NCI-H2081 (cell line): ENCODE measurements around the gene SIMC1.
"Not testable (repeated sequence)": the region's sequence is repeated elsewhere in the genome, so short reads cannot be mapped to it uniquely, and the experiment has no call there.

Experiments used
- DNase-seq, 2 experiments: peaks; one replicate each; lab custom pipeline; 2025; lab: John Stamatoyannopoulos, UW

SIMC1 gene

DNA sequence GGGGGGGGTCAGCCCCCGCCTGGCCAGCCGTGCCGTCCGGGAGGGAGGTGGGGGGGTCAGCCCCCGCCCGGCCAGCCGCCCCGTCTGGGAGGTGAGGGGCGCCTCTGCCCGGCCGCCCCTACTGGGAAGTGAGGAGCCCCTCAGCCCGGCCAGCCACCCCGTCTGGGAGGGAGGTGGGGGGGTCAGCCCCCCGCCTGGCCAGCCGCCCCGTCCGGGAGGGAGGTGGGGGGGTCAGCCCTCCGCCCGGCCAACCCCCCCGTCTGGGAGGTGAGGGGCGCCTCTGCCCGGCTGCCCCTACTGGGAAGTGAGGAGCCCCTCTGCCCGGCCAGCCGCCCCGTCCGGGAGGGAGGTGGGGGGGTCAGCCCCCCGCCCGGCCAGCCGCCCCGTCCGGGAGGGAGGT lies 67.1 kb downstream of the SIMC1 start:
- not testable (repeated sequence) for DNase-seq

DNA sequence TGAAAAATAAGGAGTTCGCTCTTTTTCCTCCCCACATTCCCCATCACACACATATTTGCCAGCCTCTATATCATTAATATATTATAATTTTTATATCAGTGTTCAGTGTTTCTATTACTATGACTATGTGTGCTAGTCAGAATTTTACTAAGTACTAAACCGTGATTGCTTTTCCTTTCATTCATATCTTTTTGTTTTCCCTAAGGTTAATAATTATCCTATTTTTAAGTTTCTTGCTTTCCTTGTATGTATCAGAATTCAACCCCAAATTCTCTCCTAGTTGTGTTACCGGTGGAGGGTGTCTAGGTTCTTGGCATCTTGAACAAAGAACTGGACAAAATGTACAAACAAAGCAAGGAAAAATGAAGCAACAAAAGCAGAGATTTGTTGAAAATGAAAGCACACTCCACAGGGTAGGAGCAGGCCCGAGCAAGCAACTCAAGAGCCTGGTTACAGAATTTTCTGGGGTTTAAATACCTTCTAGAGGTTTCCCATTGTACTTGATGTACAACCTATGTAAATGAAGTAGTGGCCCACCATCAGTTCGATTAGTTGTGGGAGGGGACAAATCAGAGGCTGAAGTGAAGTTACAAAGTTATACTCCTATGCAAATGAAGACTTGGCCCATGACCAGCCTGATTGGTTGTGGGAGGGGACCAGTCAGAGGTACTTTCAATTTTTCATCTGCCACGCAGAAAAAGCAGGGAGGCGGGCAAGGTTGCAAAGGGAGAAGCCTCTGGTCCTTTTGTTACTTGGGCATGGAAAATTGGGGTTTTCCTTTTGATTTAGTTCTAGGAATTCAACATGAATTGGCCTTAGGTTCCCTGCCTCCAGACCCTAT lies 79.5 kb downstream of the SIMC1 start:
- DNase-seq: no peak

DNA sequence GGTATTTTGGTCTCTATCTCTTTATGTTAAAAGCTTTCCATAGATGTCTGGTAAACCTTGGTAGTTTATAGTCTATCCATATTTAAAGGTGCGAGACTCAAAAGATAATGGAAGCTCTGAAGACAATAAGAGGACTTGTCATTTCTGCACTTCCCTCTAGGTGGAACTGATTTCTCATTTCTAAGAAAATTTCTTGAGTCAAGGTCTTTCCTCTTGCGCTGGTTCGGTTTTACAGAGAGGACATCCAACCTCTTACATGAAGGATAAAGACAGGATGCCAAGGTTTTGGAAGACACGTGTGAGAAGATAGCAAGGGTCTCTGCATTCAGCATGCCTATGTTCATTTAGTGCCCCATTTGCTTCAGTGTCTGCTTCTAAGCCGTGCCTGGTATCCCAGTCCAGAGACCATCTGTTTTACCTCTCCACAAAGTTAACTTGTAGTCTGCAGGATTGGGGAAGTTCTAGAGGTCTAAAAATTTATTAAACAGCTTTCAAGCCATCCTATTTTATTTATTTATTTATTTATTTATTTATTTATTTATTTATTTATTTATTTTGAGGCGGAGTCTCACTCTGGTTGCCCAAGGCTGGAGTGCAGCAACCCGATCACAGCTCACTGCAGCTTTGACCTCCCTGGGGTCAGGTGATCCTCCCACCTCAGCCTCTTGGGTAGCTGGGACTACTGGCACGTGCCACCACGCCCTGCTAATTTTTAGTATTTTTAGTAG lies 81.8 kb downstream of the SIMC1 start:
- DNase-seq: peak in 1 of 2 experiments; percentile 1

DNA sequence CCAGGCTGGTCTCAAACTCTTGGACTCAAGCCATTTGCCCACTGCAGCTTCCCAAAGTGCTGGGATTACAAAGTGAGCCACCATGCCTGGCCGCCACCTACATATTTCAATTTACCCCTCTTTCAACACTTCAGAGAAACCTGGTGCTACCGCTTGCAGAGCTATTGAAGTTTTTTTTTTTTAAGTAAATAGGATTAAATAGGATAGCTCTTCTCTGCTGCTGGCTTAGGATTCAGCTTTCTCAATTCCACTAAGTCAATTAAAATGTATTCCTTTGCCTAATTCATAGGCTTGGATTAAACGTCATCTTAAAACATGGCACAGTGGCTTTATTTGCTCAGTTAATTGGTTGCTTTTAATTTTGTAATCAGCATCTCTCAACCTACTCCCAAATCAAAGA lies 82.4 kb downstream of the SIMC1 start:
- no peak for DNase-seq

DNA sequence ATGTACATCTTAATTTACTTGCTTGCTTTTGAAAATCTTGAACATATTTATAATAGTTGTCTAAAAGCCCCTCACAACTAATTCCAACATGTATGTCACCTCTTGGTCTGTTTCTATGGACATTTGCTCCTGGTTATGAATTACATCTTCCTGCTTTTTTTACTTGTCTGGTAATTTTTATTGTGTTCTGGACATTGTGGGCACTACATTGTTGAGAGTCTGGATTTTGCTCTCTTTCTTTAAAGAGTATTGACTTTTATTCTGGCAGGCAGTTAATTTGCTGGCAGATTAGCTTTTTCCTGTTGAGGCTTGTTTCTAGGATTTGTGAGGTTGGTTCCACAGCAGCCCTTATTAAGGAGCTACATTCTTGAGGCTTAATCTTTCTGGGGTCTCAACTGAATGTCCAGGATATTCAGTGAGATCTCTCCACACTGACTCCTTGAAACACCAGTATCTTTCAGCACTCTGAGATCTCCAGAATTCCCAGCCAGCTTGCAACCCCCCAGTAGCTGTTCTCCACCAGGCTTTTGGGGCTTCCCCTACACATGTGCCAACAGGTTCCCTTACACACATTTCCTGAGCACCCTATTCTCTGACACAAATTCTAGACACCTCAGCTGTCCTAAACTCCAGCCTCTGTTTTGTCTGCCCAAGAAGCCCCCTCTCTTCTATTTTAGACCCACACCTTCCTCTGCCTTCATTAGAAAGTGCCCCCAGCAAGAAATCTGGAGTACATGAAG lies 96.0 kb downstream of the SIMC1 start:
- DNase-seq: no peak

DNA sequence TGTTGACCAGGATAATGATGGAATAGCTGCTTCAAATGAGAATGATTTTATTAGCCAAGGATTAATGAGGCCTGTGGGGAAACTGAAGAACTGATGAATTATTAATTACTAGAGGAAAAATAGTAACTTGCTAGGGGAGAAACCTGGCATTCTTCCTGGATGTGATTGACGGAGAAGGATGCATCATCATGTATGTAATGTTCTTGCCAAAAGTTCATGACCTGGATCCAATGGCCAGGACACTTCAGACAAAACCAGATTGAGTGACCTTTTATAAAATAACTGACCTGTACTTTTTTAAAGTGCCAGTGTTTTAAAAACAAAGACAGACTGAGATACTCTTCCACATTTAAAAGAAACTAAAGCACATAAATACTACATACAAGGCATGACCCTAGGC lies 99.7 kb downstream of the SIMC1 start:
- DNase-seq: no peak

DNA sequence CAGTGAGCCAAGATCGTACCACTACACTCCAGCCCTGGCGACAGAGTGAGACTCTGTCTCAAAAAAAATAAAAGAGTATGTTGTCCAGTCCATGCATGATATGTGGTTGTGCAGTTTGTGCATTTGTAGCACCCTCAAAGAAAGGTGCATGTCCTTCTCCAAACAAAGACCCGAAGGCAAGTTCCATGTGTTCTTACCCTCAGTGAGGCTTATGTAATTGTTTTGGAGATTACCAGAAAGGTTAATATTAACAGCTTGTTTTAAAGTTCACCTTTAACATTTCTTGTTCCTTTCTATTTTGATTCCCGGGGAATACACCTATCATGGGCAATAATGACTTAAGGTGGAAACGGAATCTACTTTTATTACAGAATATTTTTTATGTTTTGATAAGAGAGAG lies 101.1 kb downstream of the SIMC1 start:
- no peak for DNase-seq

DNA sequence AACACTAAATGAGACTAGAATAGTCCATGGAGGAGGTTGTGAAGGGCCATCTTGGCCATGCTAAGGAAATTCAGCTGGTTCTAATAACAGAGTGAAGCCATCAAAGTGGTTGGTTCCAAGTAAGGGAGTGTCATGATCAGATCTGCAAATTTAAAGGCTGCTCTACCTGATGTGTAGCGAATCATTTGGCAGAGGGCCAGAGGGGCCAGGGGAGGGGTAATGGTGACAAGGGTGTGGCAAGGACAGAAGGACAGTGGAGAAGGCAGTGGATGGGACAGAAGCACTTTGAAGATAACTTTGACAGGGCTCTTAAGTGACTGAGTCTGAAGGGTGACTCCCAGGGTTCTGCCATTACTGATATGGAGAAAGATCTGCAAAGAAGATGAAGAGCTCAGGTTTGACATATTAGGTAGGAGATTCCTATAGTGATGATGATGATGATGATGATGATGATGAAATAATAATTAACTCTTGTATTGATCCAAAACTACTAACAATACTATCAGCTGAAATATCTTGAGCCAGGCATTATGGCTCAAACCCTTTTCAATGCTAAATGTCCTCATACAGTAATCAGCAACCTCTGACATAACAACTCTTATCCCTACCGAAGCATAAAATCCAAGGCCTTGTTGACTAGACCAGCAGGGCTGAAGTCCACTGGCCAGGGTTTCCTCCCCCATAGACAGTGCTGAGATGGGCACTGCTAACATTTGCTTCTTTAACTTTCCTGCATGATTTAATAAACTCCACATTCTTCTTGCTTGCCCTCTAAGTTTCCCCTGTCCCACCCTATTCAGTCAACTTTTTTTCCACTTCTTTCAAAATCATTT lies 103.3 kb downstream of the SIMC1 start:
- DNase-seq: no peak

DNA sequence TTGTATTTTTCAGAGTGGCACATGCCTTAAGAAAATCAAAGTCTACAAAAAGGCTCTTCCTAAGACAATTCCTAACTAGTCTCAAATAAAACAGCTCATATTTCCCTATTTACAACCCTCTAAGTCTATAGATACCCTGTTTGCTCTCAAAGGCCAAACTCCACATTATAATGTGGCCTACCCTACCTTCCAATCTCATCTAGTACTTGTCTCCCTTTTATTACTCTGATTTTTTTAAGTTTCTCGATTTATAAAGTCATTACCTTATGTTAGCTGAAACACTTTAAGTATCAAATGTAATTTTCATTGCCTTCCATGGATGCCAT lies 103.9 kb downstream of the SIMC1 start:
- no peak for DNase-seq

DNA sequence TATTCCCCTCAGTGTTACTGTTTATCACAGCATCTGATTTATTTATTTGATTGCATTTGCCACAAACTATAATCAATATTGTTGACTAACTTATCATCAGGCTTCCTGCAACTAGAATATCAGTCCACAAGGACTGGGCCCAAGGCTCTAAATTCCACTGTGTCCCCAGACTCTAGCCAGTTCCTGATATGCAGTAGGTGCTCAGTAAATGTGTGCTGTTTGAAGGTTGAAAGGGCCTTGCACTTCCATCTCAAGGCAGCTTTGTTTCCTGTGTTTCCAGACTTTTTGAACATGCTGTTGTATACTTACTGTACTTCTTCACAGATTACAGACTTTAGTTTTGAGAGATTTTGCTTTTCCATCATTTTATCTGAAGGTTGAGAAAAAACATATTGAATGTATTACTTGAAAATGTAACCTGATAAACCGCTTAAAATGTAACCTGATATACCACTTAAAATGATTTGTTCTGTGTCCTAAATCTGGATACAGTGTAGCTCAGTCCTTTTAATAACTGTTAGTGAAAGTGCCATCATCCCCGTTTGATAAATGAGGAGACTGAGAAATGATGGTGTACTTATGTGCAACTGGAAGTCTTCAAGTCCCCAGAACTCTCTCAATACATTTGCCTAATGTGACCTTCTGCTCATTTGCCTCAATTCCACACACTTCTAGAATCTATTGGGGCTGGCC lies 104.7 kb downstream of the SIMC1 start:
- DNase-seq: no peak

DNA sequence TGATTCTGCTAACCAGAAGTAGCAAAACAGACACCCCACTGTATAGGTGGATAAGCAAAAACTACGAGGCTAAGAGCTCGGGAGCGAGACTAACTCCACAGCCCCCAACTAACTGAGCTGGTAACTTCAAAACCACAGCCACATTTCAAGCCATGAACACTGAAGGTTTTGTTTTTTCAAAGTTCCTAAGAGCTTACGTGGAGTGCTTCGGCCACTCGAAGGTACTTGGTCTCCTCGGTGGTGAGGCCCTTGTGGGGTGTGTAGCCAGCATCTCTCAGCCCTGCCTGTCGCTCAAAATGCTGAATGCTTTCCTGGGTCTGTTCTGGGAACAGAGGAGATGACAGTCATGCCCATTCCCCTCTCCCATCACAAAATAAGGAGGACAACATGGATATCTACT lies 112.2 kb downstream of the SIMC1 start:
- no peak for DNase-seq

DNA sequence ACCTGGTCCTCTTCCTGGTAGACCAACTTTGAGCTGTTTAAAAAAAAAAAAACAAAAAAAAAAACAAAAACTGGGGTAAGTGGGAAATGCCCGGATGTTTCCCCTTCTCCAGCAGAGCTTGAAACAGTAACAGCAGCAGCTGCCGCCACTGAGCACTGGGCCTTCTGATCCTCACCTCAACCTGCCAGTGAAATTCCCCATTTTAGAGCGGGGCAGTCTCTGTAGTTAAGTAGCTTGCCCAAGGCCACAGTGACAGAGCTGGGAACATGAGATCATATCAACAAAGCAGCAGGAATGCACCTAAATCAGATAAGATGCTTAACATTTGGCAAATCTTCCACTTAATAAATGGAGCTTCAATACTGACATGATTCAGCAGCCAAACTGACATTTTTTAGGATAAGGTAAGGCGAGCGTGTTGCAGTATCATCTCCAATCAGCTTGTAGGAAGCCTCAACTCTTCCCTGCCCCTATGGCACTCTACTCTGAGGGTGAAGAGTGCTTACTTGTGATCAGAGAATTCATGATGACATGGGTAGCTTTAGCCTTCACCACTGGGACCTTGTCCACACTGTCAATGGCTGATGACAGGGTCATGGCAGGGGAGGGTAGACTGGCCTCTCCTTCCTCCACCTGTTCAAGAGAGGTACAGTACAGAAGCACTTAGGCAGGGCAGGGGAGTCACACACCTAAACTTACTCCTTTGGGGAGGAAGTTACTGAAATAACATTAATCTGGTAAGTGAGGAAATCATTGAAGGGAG lies 114.1 kb downstream of the SIMC1 start:
- DNase-seq: no peak

DNA sequence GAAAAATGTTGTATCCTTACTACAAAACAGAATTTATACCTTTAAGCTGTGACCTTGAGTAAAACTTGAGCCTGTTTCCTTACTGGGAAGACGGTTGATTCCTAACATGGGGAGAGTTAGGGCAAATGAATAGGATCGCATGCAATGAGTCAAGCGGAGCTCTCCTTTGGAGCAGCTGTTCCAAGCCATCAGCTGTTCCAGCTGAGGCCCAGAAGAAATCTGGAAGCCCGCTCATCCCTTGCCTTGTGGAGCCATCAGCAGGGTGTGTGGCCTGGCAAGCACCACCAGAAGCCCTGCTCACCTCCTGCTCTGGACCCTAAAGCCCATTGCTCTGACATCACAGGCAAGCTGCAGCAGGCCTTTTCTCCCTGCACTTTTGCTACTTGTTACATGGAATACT lies 115.3 kb downstream of the SIMC1 start:
- DNase-seq: no peak

DNA sequence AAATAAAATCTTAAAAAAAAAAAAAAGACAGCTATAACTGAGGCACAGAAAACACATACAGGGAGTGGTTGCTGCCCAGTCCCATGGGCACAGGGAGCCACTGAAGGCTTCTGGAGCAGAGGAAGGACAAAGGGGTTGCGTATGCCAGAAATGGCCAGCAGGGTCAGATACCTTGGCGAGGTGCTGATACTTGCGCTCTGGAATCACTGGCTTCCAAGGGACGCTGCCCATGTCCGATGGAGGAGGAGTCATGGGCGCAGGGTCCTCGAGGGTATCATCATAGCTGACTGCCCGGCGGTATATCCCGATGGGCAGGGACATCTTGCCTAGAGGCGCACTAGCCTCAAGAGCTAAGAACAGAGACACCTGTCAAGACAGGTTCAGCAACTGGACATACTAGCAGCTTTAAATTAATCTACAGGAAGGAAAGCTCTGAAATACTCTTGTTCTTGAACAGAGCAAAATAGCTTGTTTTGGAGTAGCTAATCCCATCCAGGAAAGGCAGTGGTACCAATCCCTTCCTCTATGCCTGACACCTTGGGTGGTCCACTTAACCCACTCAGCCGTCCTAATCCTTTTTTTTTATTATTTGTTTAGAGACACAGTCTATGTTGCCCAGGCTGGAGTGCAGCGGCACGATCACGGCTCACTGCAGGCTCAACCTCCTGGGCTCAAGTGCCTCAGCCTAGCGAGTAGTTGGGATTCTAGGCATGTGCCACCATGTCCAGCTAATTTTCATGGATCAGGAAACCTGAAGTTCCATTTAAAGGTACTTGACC lies 117.4 kb downstream of the SIMC1 start:
- no peak for DNase-seq

DNA sequence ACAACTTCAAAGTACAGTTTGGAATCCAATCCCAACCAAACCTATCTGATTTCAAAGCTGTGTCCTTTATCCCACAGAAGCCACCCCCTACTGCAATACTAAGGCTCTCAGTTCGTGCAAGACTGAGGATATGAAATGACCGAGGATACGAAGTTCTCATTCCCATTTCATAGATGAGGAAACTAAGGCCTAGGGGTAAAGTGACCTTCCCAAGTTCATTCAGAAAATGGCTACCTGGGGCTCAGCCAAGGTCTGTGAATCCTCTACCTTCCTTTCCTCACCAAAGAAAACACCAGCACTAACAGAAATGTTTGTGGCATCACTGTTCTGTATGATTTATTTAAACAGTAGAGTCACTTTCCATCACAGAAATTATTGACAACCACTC lies 117.9 kb downstream of the SIMC1 start:
- DNase-seq: no peak

DNA sequence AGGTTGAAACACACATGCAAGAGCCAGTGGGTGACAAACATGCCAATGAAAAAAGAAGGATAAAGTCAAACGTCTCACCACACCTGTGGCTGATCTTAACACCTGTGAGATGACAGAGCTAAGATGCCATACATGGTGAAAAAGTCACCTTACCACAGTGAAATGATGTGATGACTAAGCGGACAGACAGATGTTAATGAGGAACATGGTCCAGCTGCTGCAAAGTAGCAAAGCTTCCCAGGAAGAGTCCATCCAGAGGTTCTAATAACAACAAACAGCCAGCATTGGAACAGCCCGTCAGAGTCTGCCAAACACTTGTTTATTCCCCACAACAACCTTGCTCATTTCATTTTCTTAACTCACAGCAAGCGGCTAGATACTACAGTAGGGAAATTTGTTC lies 121.4 kb downstream of the SIMC1 start:
- no peak for DNase-seq

DNA sequence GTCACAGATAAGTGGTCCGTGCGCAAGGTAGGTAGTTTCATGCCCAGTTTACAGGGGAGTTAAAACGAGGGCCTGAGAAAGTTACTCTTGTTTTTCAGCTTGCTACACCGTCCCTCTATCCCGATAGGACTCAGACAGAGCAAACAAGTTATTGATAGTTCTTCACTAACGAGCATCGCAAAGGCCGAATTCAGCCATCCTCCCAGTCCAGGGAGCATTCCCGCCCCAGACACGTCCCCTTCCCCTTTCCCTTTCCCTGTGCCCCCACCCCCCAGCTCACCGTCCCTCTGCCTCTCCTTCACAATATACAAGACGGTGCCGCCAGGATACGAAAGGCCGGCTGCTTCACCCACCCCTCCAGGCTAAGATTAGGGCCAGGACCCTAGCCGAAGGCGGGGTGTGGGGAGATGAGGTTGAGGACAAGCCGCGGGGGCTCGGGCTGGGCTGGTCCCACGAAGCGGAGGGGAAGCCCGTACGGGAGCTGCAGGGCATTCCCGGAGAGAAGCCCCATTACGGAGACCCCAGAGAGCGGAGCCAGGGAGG lies 122.7 kb downstream of the SIMC1 start:
- peak in 1 of 2 experiments; percentile 34 for DNase-seq

DNA sequence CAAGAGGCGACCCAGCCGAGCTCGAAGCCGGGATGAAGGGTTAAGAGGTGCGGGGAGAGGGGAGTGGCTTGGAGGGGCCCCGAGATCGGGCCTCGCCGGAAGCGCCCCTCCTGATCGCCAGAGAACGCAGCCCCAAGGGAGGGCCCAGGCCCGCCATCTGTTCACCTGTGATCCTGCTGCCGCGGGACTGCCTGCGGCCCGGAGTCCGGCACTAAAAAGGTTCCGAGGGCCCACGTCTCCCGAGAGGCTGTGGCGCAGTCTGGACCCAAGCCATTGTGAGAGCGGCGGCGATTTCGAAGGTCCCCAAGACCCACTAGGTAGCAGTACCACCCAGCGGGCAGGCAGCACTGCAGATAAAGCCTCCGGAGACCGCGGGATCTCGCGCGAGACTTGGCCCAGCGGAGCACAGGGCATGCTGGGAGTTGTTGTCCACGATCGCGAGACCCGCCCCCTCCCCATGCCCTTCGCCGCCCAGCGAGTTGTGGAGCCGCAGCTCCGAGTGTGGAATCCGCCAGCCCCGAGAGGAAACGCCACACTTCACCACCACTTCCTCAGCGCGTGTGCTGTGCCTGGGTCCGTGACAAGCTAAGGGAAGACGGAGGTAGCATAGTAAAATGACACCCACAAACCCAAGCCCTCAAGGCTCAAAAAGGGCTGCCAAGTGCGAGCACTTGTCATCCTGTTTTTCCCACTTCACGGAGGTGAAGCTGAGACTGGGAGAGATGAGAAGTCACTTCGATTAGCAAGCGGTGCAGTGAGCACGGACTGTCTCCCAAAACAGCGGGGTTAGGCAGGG lies 123.4 kb downstream of the SIMC1 start, which contains the start of gene KIAA1191:
TSS of gene KIAA1191 (minus strand) at position 328 of the 796 bp plus-strand sequence. CDS start 2,256 bp downstream, outside the sequence.
- peak; percentile 87 to 91 for DNase-seq

DNA sequence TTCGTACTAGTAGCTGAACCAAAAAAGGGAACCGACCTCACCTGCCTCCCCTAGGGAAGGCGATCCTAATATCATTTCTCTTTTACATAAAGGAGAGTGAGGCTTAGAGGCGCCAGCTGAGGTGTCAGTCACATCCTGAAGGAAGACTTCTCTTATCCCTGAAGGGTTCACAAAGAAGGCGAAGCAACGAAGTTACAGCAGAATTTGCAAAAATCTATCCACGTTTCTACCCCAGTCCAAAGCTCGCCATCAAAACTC lies 123.9 kb downstream of the SIMC1 start:
- DNase-seq: peak in 1 of 2 experiments; percentile 15
